H9 (cell line): Measurements from ENCODE around the gene LRRC36. TPM values are rescaled to one million over a fixed set of nuclear protein-coding genes. Genes with fewer than 3 reads are reported as not detected.
"Not testable (repeated sequence)": the region's sequence is repeated elsewhere in the genome, so short reads cannot be mapped to it uniquely, and the experiment has no call there.

Experiments used
- DNase-seq: peaks from one replicate; pipeline ENCODE4 v3.0.0-alpha.2; 2017
- H2AFZ ChIP-seq: one replicate; pipeline ENCODE4 v1.6.1; 2013; ENCODE audit warnings: mild to moderate bottlenecking, low read length, control low read depth, moderate library complexity
- H2AK5ac ChIP-seq: 2 replicates; pipeline ENCODE4 v1.6.1; 2013; ENCODE audit warnings: low read length, control low read depth, mixed read lengths; ENCODE audit not compliant: insufficient read length
- H2BK120ac ChIP-seq: one replicate; pipeline ENCODE4 v1.6.1; 2013; ENCODE audit warnings: low read depth, mild to moderate bottlenecking, low read length, control low read depth, inconsistent platforms; ENCODE audit not compliant: poor library complexity, severe bottlenecking
- H2BK12ac ChIP-seq: 2 replicates; pipeline ENCODE4 v1.6.1; 2013; ENCODE audit warnings: low read length, control low read depth, mixed read lengths, low read depth; ENCODE audit not compliant: insufficient read length
- H2BK15ac ChIP-seq: 2 replicates; pipeline ENCODE4 v1.6.1; 2013; ENCODE audit warnings: low read depth, low read length, control low read depth
- H2BK20ac ChIP-seq: one replicate; pipeline ENCODE4 v1.6.1; 2013; ENCODE audit warnings: low read depth, mild to moderate bottlenecking, low read length, control low read depth, inconsistent platforms; ENCODE audit not compliant: poor library complexity, severe bottlenecking
- H2BK5ac ChIP-seq: 2 replicates; pipeline ENCODE4 v1.6.1; 2013; ENCODE audit warnings: low read length, control low read depth, mixed read lengths; ENCODE audit not compliant: insufficient read length
- H3K14ac ChIP-seq: 2 replicates; pipeline ENCODE4 v1.6.1; 2013; ENCODE audit warnings: low read length, control low read depth; ENCODE audit not compliant: insufficient read depth
- H3K18ac ChIP-seq: 2 replicates; pipeline ENCODE4 v1.6.1; 2013; ENCODE audit warnings: low read depth, mild to moderate bottlenecking, mixed read lengths, low read length, control low read depth; ENCODE audit not compliant: insufficient read length
- H3K23ac ChIP-seq: 2 replicates; pipeline ENCODE4 v1.6.1; 2013; ENCODE audit warnings: low read length, control low read depth, mixed read lengths, low read depth; ENCODE audit not compliant: insufficient read length
- H3K23me2 ChIP-seq: 2 replicates; pipeline ENCODE4 v1.6.1; 2013; ENCODE audit warnings: low read depth, mild to moderate bottlenecking, mixed read lengths, low read length, control low read depth; ENCODE audit not compliant: insufficient read length, poor library complexity, severe bottlenecking
- H3K27ac ChIP-seq: 2 replicates; pipeline ENCODE4 v1.5.1; 2013; ENCODE audit warnings: low read length, control low read depth, mixed read lengths, low read depth; ENCODE audit not compliant: insufficient read length
- H3K27me3 ChIP-seq: 2 replicates; pipeline ENCODE4 v1.6.1; 2013; ENCODE audit warnings: low read length, control low read depth, inconsistent platforms; ENCODE audit not compliant: insufficient read depth
- H3K4ac ChIP-seq: 2 replicates; pipeline ENCODE4 v1.6.1; 2013; ENCODE audit warnings: low read depth, mild to moderate bottlenecking, control low read depth, inconsistent platforms, low read length, moderate library complexity
- H3K4me1 ChIP-seq: 2 replicates; pipeline ENCODE4 v1.6.1; 2013; ENCODE audit warnings: low read length, control low read depth, inconsistent platforms; ENCODE audit not compliant: insufficient read depth
- H3K4me2 ChIP-seq: 2 replicates; pipeline ENCODE4 v1.6.1; 2013; ENCODE audit warnings: low read length, control low read depth, mixed read lengths; ENCODE audit not compliant: insufficient read length, insufficient read depth
- H3K56ac ChIP-seq: 2 replicates; pipeline ENCODE4 v1.6.1; 2013; ENCODE audit warnings: low read depth, mild to moderate bottlenecking, mixed read lengths, low read length, control low read depth; ENCODE audit not compliant: insufficient read length
- H3K79me1 ChIP-seq: 2 replicates; pipeline ENCODE4 v1.6.1; 2013; ENCODE audit warnings: low read depth, mild to moderate bottlenecking, moderate library complexity, low read length, control low read depth, inconsistent platforms; ENCODE audit not compliant: insufficient read depth, poor library complexity, severe bottlenecking
- H3K79me2 ChIP-seq: 2 replicates; pipeline ENCODE4 v1.6.1; 2013; ENCODE audit warnings: low read length, control low read depth, inconsistent platforms; ENCODE audit not compliant: insufficient read depth
- H3K9ac ChIP-seq: 2 replicates; pipeline ENCODE4 v1.6.1; 2013; ENCODE audit warnings: low read length, control low read depth, mixed read lengths; ENCODE audit not compliant: insufficient read length; ENCODE audit errors: extremely low read depth
- H3K9me3 ChIP-seq: one replicate; pipeline ENCODE4 v1.6.1; 2013; ENCODE audit warnings: low read depth, low read length, inconsistent platforms; ENCODE audit not compliant: control insufficient read depth
- H3T11ph ChIP-seq: one replicate; pipeline ENCODE4 v1.6.1; 2013; ENCODE audit warnings: mild to moderate bottlenecking, low read length, control low read depth, inconsistent platforms
- H4K20me1 ChIP-seq: one replicate; pipeline ENCODE4 v1.6.1; 2013; ENCODE audit not compliant: control insufficient read depth, insufficient read length, insufficient read depth
- H4K5ac ChIP-seq: 2 replicates; pipeline ENCODE4 v1.6.1; 2013; ENCODE audit warnings: low read depth, mild to moderate bottlenecking, mixed read lengths, low read length, control low read depth; ENCODE audit not compliant: insufficient read length
- H4K8ac ChIP-seq: replicated peaks from 2 replicates; pipeline ENCODE4 v1.6.1; 2013; ENCODE audit warnings: low read length, control low read depth, mixed read lengths, low read depth; ENCODE audit not compliant: insufficient read length
- H4K91ac ChIP-seq: 2 replicates; pipeline ENCODE4 v1.6.1; 2013; ENCODE audit warnings: low read depth, mild to moderate bottlenecking, moderate library complexity, mixed read lengths, low read length, control low read depth; ENCODE audit not compliant: insufficient read length
- H3K27ac Mint-ChIP-seq, 3 experiments: 2 replicates in 2 of 3; 3 replicates in 1 of 3; pipeline ENCODE4 v1.8.0; 2020 to 2021; ENCODE audit warnings: mixed read lengths in 3 of 3, mild to moderate bottlenecking in 1 of 3, moderate library complexity in 1 of 3
- H3K27me3 Mint-ChIP-seq: 2 replicates; pipeline ENCODE4 v1.8.0; 2021; ENCODE audit warnings: low read depth, mild to moderate bottlenecking, moderate library complexity, mixed read lengths
- H3K36me3 Mint-ChIP-seq, 3 experiments: 2 replicates in 2 of 3; 3 replicates in 1 of 3; pipeline ENCODE4 v1.8.0; 2020 to 2021; ENCODE audit warnings: low read depth in 3 of 3, mixed read lengths in 3 of 3; ENCODE audit not compliant: insufficient read depth in 1 of 3
- H3K4me1 Mint-ChIP-seq, 2 experiments: 2 replicates each; pipeline ENCODE4 v1.8.0; 2020; ENCODE audit warnings: mixed read lengths in 2 of 2
- H3K4me3 Mint-ChIP-seq, 2 experiments: 2 replicates in 1 of 2; 3 replicates in 1 of 2; pipeline ENCODE4 v1.8.0; 2020 to 2021; ENCODE audit warnings: mild to moderate bottlenecking in 2 of 2, mixed read lengths in 2 of 2, moderate library complexity in 1 of 2
- H3K9me3 Mint-ChIP-seq, 2 experiments: 2 replicates in 1 of 2; 3 replicates in 1 of 2; pipeline ENCODE4 v1.8.0; 2020; ENCODE audit warnings: mild to moderate bottlenecking in 2 of 2, mixed read lengths in 2 of 2, moderate library complexity in 1 of 2
- CTCF ChIP-seq: fragments of 200-600 bp; sonication (generic); conservative IDR thresholded peaks from 3 replicates; pipeline ENCODE4 v1.8.0; 2021; ENCODE audit warnings: antibody characterized with exemption, mild to moderate bottlenecking
- WGBS: extraction: QIAGEN DNeasy Blood & Tissue Kit; methylation state at CpG from one replicate; pipeline ENCODE4 v1.1.7; 2013; ENCODE audit warnings: missing lambda C conversion rate, low lambda C conversion rate, mixed read lengths; ENCODE audit not compliant: insufficient read length; ENCODE audit errors: extremely low coverage; 5-methylcytosine and 5-hydroxymethylcytosine counted together
- total RNA-seq: library from RNA; stranded (reverse); gene quantifications from 2 replicates; pipeline ENCODE4 v1.2.1, GENCODE V29; 2021

The LRRC36 gene
- total RNA-seq, 1 experiment from 2014 or later: not detected

- H3K4me2 ChIP-seq: peak overlapping the region; percentile 21
- H3K36me3 Mint-ChIP-seq: no peaks in the 10 kb centered on the region; a peak in 2 of 7 replicates
- no peak for TF ChIP-seq CTCF
- no peaks in the 10 kb centered on the region for H3K27me3 ChIP-seq
- H2BK20ac ChIP-seq: no peak overlapping the region
- no peaks in the 10 kb centered on the region for H4K20me1 ChIP-seq
- H4K5ac ChIP-seq: no peak overlapping the region
- H3K27me3 Mint-ChIP-seq: peaks cover 6% of the 10 kb centered on the region
- DNase-seq: no peak
- H3K23me2 ChIP-seq: peaks cover 11% of the 10 kb centered on the region
- H3K23ac ChIP-seq: no peak overlapping the region
- H3K14ac ChIP-seq: no peak overlapping the region; the same call in 1 of the 2 replicates
- peak overlapping the region in 1 of 2 experiments; percentile 8; a peak in 3 of 5 replicates for H3K4me3 Mint-ChIP-seq
- no peak overlapping the region for H3K4ac ChIP-seq
- H3K9me3 Mint-ChIP-seq: no peaks in the 10 kb centered on the region
- H4K8ac ChIP-seq: no peak overlapping the region
- no peak overlapping the region for H3K56ac ChIP-seq
- no peak overlapping the region for H3K9ac ChIP-seq
- H3K18ac ChIP-seq: no peak overlapping the region
- H3K27ac Mint-ChIP-seq: peak overlapping the region in 1 of 3 experiments; percentile 73; a peak in 4 of 7 replicates
- H3K4me1 ChIP-seq: peaks cover 3% of the 10 kb centered on the region; the same call in 1 of the 2 replicates
- H3K27ac ChIP-seq: peak overlapping the region; percentile 62
- H4K91ac ChIP-seq: no peak overlapping the region
- H2AFZ ChIP-seq: no peak overlapping the region
- H3K4me1 Mint-ChIP-seq: peaks cover 26 to 29% of the 10 kb centered on the region in 2 experiments
- no peak overlapping the region for H2BK12ac ChIP-seq
- no peaks in the 10 kb centered on the region for H3K79me1 ChIP-seq
- H2BK5ac ChIP-seq: no peak overlapping the region
- no CpG with 5 or more reads among the region's 6 CpGs for WGBS
- H3K79me2 ChIP-seq: no peaks in the 10 kb centered on the region
- no peak overlapping the region for H2BK120ac ChIP-seq
- no peak overlapping the region for H2AK5ac ChIP-seq
- H3T11ph ChIP-seq: no peak overlapping the region
- H2BK15ac ChIP-seq: no peak overlapping the region
- H3K9me3 ChIP-seq: no peaks in the 10 kb centered on the region
Observed at GRCh38 chr16:67413978-67414911, 87.6 kb downstream of the LRRC36 start.

GRCh38 chr16:67415421-67415820 is 88.8 kb downstream of the LRRC36 start:
- H3K23ac ChIP-seq, H3K27ac Mint-ChIP-seq, H2BK12ac ChIP-seq, H3K27me3 ChIP-seq, H2AK5ac ChIP-seq, H3K27me3 Mint-ChIP-seq, H3K56ac ChIP-seq, H3K27ac ChIP-seq, H2BK5ac ChIP-seq, DNase-seq, H3K79me2 ChIP-seq, H3T11ph ChIP-seq, H2AFZ ChIP-seq, H4K8ac ChIP-seq, H4K91ac ChIP-seq, H4K20me1 ChIP-seq, H3K14ac ChIP-seq, H3K9me3 Mint-ChIP-seq, H2BK20ac ChIP-seq, H3K4me1 ChIP-seq, H2BK120ac ChIP-seq, H3K36me3 Mint-ChIP-seq, H4K5ac ChIP-seq, H3K18ac ChIP-seq, H2BK15ac ChIP-seq, H3K79me1 ChIP-seq, H3K9me3 ChIP-seq, H3K4ac ChIP-seq: not testable (repeated sequence)
- no CpG with 5 or more reads among the region's 19 CpGs for WGBS
- Histone ChIP-seq H3K23me2 (peaks cover 11% of the 10 kb centered on the region), H3K9ac (peak overlapping the region; percentile 74), H3K4me2 (peak overlapping the region; percentile 76)
- Mint-ChIP-seq H3K4me1 (peaks cover 22 to 25% of the 10 kb centered on the region in 2 experiments), H3K4me3 (peak overlapping the region; percentile 58 to 72)
